ENCODE measurements around the gene CPNE5. TPM values are rescaled to one million over a fixed set of nuclear protein-coding genes. Genes with fewer than 3 reads are reported as not detected.

Gene CPNE5
- total and polyA plus RNA-seq, 2 donors (not counting 1 experiment from before 2014, with no cell fraction given): 0.02 TPM; not detected in 1

- Histone ChIP-seq H4K20me1 (ENCODE audit: control insufficient read depth, extremely low read depth, insufficient read depth, low read length) (no peaks in the 10 kb centered on the region), H3K4me1 (ENCODE audit: control insufficient read depth, extremely low read depth, insufficient read depth, low read length) (no peaks in the 10 kb centered on the region), H2AFZ (ENCODE audit: low read length) (no peak overlapping the region), H3K4me2 (ENCODE audit: extremely low read depth, insufficient read depth, low read length) (no peak overlapping the region), H3K79me2 (ENCODE audit: control insufficient read depth, insufficient read depth, low read length) (no peaks in the 10 kb centered on the region), H3K27me3 (ENCODE audit: control insufficient read depth, insufficient read depth, low read length) (peaks cover 7% of the 10 kb centered on the region), H3K9me3 (ENCODE audit: control insufficient read depth, insufficient read depth, low read depth, low read length) (no peaks in the 10 kb centered on the region), H3K27ac (ENCODE audit: insufficient read depth, low read length) (no peak overlapping the region), H3K9ac (ENCODE audit: insufficient read depth, low read length) (no peak overlapping the region), H3K4me3 (replicated peaks in 1 of 4; ENCODE audit: control extremely low read depth in 1 of 4, insufficient read depth in 1 of 4, low read depth in 3 of 4, low read length in 4 of 4) (no peak overlapping the region), H3K36me3 (ENCODE audit: control insufficient read depth, insufficient read depth, low read length) (no peaks in the 10 kb centered on the region)
- DNase-seq (ENCODE audit: low read depth in 2 of 2): no peak
- TF ChIP-seq, protein P1, sequence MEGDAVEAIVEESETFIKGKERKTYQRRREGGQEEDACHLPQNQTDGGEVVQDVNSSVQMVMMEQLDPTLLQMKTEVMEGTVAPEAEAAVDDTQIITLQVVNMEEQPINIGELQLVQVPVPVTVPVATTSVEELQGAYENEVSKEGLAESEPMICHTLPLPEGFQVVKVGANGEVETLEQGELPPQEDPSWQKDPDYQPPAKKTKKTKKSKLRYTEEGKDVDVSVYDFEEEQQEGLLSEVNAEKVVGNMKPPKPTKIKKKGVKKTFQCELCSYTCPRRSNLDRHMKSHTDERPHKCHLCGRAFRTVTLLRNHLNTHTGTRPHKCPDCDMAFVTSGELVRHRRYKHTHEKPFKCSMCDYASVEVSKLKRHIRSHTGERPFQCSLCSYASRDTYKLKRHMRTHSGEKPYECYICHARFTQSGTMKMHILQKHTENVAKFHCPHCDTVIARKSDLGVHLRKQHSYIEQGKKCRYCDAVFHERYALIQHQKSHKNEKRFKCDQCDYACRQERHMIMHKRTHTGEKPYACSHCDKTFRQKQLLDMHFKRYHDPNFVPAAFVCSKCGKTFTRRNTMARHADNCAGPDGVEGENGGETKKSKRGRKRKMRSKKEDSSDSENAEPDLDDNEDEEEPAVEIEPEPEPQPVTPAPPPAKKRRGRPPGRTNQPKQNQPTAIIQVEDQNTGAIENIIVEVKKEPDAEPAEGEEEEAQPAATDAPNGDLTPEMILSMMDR (conservative IDR thresholded peaks at IDR 0.05 in 1 of 2, IDR thresholded peaks at IDR 0.05 in 1 of 2; ENCODE audit: low read depth in 1 of 2, low read length in 2 of 2): no peak
- no peak for TF ChIP-seq EZH2 (IDR thresholded peaks at IDR 0.05; ENCODE audit: low read length, missing control alignments)
Measured at GRCh38 chr6:36701401-36701991, 137.7 kb downstream of the CPNE5 start.

DNA sequence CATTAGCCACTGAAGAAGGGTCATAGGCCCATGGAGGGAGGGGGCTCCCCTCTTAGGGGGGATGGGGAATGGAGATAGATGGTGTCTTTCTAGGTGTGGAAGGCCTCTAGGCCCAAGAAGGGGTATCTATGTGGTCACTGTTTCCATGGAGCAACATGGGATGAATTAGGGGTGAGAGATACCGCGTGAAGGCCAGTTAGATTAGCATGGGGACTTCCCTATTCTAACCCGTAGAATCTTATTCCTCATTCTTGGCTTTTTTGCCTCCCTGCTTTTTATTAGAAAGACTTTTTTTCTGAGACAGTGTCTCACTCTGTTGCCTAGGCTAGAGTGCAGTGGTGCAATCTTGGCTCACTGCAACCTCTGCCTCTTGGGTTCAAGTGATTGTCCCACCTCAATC lies 138.4 kb downstream of the CPNE5 start:
- Histone ChIP-seq H3K27me3 (ENCODE audit: control insufficient read depth, insufficient read depth, low read length) (peaks cover 3% of the 10 kb centered on the region), H3K9ac (ENCODE audit: insufficient read depth, low read length) (no peak overlapping the region), H2AFZ (ENCODE audit: low read length) (no peak overlapping the region), H3K4me1 (ENCODE audit: control insufficient read depth, extremely low read depth, insufficient read depth, low read length) (no peaks in the 10 kb centered on the region), H3K79me2 (ENCODE audit: control insufficient read depth, insufficient read depth, low read length) (no peaks in the 10 kb centered on the region), H3K36me3 (ENCODE audit: control insufficient read depth, insufficient read depth, low read length) (no peaks in the 10 kb centered on the region), H4K20me1 (ENCODE audit: control insufficient read depth, extremely low read depth, insufficient read depth, low read length) (no peaks in the 10 kb centered on the region), H3K27ac (ENCODE audit: insufficient read depth, low read length) (no peak overlapping the region), H3K4me3 (replicated peaks in 1 of 4; ENCODE audit: control extremely low read depth in 1 of 4, insufficient read depth in 1 of 4, low read depth in 3 of 4, low read length in 4 of 4) (no peak overlapping the region), H3K4me2 (ENCODE audit: extremely low read depth, insufficient read depth, low read length) (no peak overlapping the region), H3K9me3 (ENCODE audit: control insufficient read depth, insufficient read depth, low read depth, low read length) (no peaks in the 10 kb centered on the region)
- TF ChIP-seq, protein P1 (conservative IDR thresholded peaks at IDR 0.05 in 1 of 2, IDR thresholded peaks at IDR 0.05 in 1 of 2; ENCODE audit: low read depth in 1 of 2, low read length in 2 of 2): no peak
- TF ChIP-seq EZH2 (IDR thresholded peaks at IDR 0.05; ENCODE audit: low read length, missing control alignments): no peak
- no peak for DNase-seq (ENCODE audit: low read depth in 2 of 2)

GRCh38 chr6:36700071-36700812 lies 139.0 kb downstream of the CPNE5 start:
- no peak for DNase-seq (ENCODE audit: low read depth in 2 of 2)
- Histone ChIP-seq H3K9ac (ENCODE audit: insufficient read depth, low read length) (no peak overlapping the region), H3K79me2 (ENCODE audit: control insufficient read depth, insufficient read depth, low read length) (no peaks in the 10 kb centered on the region), H3K27me3 (ENCODE audit: control insufficient read depth, insufficient read depth, low read length) (peaks cover 3% of the 10 kb centered on the region), H3K4me1 (ENCODE audit: control insufficient read depth, extremely low read depth, insufficient read depth, low read length) (no peaks in the 10 kb centered on the region), H3K4me2 (ENCODE audit: extremely low read depth, insufficient read depth, low read length) (no peak overlapping the region), H3K27ac (ENCODE audit: insufficient read depth, low read length) (no peak overlapping the region), H3K4me3 (replicated peaks in 1 of 4; ENCODE audit: control extremely low read depth in 1 of 4, insufficient read depth in 1 of 4, low read depth in 3 of 4, low read length in 4 of 4) (no peak overlapping the region), H3K36me3 (ENCODE audit: control insufficient read depth, insufficient read depth, low read length) (no peaks in the 10 kb centered on the region), H3K9me3 (ENCODE audit: control insufficient read depth, insufficient read depth, low read depth, low read length) (no peaks in the 10 kb centered on the region), H4K20me1 (ENCODE audit: control insufficient read depth, extremely low read depth, insufficient read depth, low read length) (no peaks in the 10 kb centered on the region), H2AFZ (ENCODE audit: low read length) (no peak overlapping the region)
- TF ChIP-seq, protein P1 (conservative IDR thresholded peaks at IDR 0.05 in 1 of 2, IDR thresholded peaks at IDR 0.05 in 1 of 2; ENCODE audit: low read depth in 1 of 2, low read length in 2 of 2): no peak
- TF ChIP-seq EZH2 (IDR thresholded peaks at IDR 0.05; ENCODE audit: low read length, missing control alignments): no peak
